Measurements from ENCODE around the gene WNK2.
"Not testable (repeated sequence)": the region's sequence is repeated elsewhere in the genome, so short reads cannot be mapped to it uniquely, and the experiment has no call there.

The WNK2 gene

DNA sequence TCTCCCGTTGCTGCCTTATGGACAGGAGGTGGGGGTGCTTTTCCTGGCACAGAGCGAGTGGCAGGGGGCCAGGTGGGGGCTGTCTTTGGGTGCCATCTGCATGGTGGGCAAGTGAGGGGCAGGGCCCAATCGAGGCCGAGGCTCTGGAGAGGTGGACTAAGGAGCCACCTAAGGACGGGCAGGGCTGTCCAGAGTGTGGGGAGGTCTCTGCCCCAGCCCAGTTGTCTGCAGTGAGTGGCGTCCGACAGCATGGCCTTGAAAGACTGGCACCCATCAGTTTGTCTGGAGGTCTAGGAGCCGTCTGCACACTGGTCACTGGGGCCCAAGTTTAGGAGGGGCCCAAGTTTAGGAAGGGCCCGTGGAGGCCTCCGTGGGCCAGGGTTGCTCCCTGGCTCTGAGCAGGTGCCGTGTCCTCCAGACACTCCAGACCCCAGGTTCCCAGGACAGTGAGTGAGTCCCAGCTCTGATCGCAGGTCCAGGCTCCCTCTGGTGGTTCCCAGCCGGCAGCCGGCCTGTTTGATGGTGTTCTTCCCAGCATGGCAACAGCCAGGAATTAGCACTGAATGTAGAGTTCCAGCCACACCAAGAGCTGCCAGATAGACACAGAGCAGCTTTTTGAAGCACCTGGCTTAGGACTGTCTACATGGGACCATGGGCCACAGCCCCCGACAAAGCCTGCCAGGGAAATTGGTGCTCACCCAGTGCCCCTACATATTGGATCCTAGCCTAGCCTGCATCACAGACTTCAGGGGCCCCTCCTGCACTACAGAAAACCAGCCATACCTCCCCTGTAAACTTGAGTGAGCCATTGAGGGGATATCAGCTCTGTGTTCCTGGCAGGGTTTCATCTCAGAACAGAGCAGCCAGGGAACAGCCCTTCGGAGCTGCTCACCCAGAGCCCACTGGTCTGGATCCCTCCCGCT lies 120.9 kb downstream of the WNK2 start:
- peak in 51 of 58 donors; percentile 23 to 74 (median 50) for DNase-seq

DNA sequence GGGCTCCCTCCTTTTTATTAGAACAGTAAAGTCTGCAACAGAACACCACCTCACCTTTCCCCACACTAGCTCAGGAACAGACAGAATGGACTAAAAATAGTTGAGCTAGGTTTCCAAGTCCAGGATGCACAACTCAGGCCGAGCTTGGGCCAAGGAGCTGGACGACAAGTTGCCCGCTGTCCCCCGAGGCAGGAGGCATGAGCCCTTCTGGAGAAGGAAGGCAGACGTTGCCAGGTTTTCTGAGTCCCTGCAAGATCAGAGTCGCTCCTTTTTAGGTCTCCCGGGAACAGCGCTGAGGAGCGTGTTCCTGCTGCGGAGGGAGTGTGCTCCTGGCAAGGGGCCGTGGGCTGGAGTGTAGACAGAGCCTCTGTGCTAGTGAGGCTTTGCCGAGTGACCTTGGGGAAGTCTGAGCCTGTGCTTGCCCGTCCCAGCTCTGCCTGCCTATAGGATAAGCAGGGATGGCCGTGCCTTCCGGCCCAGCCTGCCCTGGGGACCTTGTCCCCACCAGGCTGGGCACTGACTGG lies 121.6 kb downstream of the WNK2 start:
- peak in 1 of 58 donors; percentile 19 for DNase-seq

DNA sequence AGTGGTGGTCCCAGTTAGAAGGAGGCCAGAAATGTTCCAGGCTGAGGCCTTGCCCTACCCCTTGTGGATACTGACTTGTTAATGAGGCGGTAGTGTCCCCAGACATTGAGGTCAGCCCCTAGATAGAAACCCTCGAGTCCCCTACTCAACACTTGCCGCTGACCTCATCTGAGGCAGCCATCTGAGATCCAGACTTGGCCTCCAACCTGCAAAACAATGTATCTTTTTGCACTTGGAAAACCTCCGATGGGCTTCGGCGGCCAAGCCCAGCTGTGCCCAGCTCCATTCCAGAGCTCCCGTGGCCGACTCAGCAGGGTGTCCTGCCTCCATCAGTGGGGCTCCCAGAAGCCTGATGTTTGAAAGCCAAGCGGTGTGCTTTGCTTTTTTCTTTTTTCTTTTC lies 122.1 kb downstream of the WNK2 start:
- no peak for DNase-seq

DNA sequence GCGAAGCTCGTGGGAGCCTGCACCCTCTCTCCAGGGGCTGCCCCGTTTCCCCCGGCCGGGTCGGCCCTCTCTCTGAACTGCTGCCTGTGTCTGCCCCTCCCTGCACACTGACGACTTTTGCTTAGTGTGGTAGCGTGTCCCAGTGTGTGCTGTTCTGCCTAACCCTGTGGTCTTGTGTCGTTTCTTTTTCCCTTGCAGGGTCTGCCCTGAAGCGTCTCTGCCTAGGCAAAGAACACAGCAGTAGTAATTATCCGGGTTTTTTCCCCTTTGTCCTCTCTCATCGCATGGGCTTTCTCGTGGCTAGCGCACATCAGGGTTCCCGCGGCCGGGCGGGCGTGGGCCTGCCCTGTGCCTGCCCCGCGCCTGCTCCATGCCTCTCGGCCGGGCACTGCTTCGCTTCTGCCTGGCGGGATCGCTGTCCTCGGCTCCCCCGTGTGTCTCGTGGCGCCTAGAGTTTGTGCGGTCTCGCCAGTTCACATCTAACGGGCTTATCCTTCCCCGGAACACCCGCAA lies 122.7 kb downstream of the WNK2 start:
- DNase-seq, result no peak

DNA sequence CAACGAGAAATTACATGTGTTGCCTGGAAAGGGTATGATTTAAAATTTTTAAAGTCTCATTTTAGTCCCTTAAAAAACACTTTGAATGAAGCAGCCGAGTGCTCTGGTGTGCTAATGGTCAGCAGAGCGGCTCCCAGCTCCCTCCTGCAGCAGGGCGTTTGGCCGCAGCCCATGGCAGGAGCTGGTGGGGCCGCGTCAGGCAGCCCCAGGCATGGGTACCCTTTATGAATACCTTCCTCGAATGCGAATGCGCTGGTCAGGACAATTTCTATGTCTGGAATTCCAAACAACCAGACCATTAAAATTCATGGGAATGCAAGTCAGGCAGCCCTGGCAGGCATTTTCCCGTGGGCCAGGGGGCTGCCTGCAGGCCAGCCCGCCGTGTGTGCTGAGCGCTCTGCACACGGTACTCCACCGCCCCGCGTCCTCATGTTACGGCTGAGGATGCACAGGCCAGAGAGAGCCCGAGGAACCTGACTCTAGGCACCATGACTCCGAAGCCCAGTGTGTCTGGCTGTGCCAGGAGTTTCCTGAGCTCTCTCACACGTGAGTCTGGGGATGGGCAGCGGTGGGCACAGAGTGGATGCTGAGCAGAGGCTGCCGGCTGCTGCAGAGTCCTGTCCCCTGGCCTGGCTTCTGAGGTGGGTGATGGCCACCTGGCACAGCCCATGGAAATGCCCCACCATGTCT lies 123.7 kb downstream of the WNK2 start:
- DNase-seq, result no peak

DNA sequence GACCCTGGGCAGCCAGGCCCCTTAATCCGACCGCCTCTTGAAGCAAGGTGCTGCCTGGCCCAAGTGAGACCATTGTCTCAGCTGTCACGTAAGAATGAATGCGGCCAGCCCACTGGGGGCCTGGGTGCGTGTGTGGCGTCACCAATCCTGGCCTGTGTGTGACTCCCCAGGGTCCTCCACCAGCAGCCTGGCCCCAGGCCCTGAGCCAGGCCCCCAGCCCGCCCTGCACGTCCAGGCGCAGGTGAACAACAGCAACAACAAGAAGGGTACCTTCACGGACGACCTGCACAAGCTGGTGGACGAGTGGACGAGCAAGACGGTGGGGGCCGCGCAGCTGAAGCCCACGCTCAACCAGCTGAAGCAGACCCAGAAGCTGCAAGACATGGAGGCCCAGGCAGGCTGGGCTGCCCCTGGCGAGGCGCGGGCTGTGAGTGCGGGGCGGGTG lies 124.2 kb downstream of the WNK2 start:
- DNase-seq, result no peak

DNA sequence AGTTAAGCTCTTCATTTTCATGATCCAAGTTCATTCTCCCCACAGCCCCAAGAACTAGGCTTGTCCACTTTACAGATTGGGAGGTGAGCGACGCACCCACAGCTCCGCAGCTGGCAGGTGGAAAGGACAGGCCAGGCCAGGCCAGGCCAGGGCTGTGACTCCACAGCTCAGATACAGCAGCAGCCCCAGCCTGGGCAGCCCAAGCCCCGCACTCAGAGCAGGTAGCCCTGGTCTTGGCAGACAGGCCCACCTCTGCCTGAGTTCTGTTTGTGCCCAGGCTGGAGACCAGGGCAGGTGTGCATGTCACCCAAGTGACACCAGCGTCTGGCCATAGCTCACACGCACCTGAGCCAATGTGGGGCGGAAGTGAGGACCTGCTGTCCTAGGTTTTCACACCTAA lies 124.7 kb downstream of the WNK2 start:
- no peak for DNase-seq

DNA sequence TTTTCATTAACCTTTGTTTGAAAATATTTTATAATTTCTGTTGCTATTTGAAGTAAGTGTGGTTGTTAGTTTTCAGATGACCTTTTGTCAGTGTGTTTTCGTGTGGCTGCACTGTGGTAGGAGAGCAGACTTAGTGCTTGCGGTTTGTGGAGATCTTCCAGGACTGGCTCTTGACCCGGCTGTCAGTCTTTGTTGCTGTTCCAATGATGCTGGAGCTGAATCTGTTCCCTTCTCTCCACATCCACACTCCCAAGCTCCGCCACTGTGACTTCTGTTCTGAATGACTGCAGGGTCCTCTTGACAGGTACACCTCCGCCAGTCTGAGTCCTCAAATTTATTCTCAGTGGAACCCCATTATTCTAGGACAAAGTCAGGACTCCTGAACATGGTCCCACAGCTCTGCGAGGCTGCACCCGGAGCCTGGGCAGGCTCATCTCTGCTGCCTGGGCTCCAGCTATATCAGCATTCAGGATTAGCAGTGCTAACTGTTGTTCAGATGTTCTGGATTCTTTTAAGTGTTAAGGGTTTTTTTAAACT lies 126.0 kb downstream of the WNK2 start:
- DNase-seq, result no peak

DNA sequence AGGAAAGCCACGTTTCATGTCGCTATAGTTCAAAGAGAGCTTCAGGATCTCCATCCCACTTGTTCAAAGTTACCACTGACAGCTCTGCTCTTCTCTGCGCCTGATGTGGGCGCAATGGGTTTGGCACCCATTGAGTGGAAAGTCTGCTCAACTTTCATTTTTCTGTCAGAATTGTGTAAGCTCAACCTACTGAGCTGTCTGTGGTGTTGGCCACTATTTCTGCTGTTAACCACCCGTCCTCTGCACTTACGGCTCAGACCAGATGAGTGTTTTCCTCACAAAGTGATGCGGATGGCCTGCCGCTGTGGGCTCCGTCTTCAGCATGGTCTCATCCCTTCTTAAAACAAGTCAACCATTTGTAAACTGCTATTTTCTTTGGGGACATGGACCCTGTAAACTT lies 131.2 kb downstream of the WNK2 start:
- DNase-seq, result no peak

DNA sequence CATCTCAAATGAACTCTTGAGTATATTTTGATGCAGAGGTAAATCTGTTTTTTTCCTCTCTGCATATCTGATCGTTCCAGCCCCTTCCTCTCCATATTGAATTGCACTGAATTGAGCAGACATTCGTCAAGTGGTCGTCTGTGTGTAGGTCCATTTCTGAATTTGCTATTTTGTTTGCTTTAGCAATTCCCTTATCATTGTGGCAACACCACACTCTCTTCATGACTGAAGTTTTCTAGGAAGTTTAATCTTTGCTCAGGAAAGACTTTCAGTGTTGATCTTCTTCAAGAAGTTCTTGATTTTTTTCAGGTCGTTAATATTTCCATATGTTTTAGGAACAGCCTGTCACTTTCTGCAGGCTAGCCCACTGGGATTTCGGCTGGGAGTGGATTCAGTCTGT lies 132.0 kb downstream of the WNK2 start:
- no peak for DNase-seq

DNA sequence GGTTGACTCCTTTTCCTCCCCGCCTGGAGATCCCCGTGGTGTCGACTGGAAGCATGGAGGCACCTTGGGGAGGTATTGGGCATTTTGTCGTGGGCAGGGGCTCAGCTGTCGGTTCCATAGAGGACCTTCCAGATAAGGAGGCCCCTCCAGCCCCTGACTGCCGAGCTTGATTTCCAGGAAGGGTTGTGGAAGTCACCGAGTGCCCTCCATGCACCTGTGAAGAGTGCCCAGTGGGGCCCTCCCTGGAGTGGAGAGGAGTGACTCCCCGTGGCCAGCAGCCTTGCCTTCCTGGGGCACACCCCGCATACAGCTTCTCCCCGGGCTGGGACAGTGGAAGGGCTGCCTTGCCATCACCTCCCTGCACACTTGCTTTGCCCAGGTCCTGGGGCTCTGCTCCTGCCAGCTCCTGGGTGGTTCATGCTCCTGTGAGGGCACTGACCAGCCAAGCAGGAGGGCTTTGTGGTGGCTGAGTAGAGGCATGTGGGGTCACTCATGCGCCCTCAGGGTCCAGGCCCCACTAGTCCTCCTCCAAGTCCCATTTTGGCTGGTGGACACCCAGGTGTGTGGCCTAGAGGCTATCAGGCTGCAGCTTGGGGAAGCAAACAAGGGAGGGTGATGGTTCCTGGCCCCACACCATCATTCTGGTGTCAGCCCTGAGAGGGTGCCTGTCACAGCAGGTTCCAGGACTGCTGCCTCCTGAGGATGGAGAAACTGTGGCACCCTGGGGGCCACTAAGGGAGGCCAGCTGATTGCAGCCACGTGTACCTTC lies 133.0 kb downstream of the WNK2 start:
- no peak for DNase-seq

DNA sequence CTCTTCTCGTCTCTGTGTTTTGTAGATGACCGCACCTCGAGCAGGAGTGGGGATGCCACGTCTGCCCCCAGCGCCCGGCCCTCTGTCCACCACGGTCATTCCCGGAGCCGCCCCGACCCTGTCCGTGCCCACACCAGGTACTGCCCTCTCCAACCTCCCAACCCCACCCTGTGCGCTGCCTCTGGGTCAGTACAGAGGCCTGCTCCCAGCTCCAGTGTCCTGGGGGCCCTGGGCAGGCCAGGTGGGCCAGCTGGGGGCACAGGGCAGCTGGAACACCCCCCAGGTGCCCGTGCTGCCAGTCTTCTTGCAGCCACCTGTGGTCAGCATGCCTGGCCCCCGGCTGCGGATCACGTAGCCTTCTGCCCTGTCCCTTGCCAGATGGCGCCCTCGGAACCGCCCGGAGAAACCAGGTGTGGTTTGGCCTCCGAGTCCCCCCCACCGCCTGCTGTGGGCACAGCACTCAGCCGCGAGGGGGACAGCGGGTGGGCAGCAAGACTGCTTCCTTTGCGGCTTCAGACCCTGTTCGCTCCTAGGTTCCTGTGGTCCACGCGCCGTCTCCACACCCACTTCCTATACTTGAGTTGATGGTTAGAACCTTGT lies 133.7 kb downstream of the WNK2 start:
- no peak for DNase-seq

DNA sequence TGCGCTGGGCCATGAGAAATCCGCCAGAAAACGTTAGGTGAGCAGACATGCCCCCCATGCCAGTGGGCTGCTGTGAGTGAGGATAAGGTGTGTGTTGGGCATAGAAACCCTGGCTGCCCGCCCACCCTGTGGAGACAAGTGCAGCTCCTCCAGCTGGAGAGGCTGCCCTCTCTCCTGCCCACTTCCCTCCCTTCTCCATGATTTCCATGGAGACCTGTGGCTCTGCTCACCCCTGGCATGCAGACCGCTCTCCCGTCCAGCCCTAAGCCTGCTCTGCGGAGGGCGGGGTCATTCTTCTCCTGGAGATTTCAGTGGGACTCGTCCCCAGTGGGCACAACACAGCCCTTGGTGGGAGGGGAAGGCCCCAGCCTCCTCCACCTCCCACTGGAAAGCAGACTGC lies 134.5 kb downstream of the WNK2 start:
- DNase-seq, result peak in 1 of 58 donors; percentile 28

DNA sequence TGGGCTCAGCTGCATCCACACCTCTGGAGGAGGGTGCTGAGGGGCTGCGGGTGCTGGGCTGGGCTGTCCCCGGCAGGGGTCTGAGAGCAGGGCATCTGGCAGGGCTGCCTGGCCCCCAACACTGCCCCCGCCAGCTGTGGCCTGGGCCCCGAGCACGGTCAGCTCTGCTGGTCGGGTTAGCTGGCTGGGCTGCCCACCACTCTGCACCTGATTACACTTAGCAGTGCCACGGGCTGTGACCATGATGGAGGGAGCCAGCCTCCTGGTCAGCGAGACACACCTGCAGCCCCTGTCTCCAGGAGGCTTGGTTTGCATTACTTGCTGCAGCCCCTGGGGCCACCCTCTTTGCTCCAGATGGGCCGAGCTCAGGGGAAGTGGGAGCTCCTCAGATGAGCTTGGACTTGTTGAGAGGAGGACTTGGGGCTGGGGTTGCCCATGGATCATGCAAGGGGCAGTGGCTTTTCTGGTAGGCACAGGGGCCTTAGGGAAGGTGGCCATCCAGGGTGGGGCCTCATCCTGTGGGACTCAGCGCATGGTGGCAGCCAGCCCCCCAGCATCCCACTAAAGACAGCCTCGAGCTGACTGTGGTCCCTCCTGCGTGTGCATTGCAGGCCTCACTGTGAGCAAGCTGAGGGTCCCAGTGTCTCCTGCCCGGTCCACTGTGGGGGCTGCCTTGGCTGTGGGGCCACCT lies 135.5 kb downstream of the WNK2 start:
- DNase-seq, result no peak

DNA sequence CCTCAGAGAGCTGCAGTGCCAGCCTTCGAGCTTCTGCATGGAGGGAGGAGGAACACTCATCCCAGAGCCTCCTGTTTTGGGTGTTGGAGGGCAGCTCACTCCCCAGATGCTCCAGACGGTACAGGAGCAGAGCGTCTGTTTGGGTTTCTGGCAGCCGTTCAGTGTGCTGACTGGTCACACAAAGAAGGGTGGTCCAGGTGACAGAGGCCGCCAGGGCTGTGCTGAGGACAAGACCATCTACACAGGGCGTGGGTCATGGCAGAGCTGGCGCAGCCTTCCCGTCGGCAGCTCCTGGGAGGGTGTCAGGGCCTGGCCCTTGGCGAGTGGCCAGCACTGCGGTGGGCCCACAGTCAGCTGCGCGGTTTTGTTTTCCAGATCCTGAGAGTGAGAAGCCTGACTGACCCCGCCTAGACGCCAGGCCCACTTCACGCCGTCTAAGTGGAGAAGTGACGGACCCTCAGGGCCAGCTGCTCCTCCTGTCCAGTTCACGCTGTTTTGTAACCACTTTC lies 136.1 kb downstream of the WNK2 start:
- no peak for DNase-seq

DNA sequence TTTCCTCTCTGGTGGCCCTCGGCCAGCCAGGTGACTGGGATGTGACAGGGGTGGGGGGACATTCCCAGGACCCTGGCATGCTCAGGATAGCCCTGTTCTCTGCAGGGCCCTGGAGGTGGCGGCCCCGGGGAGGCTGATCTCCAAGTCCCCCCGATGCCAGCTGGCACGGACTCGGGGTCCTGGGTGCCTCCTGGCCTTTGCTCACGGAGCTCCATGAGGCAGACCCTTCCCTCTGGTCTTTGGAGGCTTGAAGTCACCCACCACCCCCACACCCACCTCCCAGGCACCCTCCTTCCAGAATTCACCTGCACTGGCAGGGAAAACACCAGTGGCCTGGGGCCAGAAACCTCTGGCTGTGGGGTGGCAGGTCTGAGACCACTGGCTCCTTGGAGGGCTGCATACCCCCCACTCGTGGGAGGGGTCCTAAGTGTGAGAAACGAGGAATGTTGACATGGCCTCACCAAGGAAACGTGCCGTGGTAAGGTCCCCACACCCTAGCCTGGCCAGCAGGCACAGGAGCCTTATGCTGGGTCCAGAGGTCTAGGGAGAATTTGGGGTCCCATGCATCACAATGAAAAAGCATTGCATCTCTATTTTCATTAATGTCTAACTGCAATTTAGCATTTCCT lies 136.8 kb downstream of the WNK2 start:
- DNase-seq, result no peak

DNA sequence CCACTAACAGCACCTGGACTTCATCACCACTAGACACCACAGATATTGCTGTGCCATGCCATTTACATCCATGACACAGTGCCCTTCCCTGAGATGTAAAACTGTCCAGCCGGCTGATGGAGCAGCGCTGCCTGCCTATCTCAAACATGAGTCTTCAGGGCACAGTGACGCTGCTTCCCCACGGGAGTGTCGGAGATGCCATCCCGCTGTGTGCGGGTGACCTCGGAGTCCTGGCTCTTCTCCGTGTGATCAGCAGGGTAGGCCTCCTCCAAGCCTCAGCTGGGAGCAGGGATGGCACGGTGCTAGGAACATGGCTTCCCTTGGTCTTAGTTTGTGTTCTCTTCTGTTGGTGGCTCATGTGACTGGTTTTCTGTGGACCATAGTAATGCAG lies 137.3 kb downstream of the WNK2 start:
- DNase-seq, result no peak

DNA sequence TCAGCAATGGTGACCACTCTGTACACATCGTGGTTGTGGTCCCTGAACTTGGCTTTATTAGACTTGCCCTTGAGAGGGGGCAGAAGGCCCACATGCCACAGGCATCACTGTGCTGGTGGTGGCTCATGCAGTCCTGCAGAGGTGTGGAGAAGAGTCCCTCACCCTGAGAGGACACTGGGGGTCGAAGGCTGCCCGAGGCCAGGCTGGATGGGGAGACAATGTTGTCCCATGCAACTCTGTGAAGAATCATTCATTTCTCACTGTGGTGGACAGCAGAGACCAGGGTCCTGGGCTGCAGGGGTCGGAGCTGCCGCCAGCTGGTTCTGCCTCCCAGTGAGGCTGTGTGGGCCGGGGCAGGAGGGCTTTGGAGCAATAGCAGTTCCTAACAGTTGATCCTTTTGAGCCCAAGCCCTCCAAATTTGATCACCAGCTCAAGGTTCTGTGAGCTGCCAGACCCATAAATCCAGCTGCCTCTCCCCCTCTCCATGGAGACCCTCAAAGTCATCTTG lies 139.6 kb downstream of the WNK2 start:
- DNase-seq, result not testable (repeated sequence)

DNA sequence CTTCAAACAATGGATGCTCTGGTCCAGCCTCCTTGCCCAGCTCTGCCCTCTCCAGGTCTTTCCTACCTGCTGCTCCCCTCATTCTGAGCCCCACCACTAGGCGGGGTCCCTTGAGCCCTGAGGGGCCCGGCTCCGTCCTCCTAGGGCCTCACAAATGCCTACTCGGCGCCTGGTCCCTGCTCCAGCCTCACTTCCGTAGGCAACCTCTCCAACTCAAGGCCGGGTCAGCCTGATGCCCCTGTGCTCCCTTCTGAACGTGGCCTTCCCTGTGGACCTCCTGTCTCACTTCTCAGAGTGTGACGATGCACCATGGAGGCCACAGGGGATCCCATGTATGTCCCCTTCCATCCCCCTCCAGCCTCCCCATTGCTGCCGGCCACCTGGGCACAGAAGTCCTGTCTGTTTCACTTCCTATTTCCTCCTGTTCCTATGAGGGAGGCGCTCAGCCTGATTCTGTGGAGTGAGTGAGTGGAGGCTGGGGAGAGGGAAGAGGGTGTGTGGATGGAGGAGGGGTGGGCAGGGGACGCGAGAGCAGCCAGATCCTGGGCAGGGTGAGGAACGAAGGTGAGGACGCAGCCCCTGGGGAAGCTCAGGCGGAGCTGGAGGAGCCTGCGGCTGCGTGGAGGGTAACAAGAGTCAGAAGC lies 140.4 kb downstream of the WNK2 start:
- no peak for DNase-seq

All from anterior cingulate cortex (tissue), 58 donors.